HG02981 (cell line): ENCODE data around the gene RASGRF1.
"Not testable (repeated sequence)": the region's sequence is repeated elsewhere in the genome, so short reads cannot be mapped to it uniquely, and the experiment has no call there.

Experiments used
- ATAC-seq: cut with Tn5 transposase; IDR thresholded peaks from one replicate; pipeline ENCODE4 v1.9.1; 2021; ENCODE audit warnings: mild to moderate bottlenecking, moderate library complexity; ENCODE audit not compliant: unreplicated experiment

Gene RASGRF1

DNA sequence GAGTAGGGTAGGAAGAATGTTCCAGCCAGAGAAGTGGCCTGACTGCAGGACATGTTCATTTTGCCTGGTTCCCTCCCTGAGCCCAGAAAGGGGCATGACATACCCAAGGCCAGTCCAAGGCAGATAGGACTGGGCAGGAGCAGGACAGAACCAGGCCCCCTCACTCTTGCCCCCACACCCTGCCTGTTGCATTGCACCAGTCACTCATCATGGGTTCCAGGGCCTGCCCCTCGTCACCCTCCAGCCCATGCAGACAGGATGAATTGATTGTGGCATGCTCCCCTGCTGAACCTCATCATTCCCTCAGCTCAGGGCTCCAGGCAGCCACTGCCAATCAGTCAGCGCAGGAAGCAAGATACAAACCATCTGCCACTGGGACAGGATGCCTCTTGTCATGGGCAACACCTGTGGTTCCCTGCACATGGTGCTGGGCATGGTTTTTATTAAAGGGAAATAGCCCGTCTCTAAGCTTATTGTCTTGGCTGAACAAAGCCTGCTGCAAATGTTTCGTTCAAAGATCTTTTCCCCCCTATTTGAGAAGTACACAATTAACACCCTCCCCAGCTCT is 48.9 kb downstream of the RASGRF1 start:
- no peak for ATAC-seq

GRCh38 chr15:79037848-79038247 is 52.7 kb downstream of the RASGRF1 start:
- ATAC-seq: no peak

GRCh38 chr15:79036323-79036722 is 54.3 kb downstream of the RASGRF1 start:
- no peak for ATAC-seq

DNA sequence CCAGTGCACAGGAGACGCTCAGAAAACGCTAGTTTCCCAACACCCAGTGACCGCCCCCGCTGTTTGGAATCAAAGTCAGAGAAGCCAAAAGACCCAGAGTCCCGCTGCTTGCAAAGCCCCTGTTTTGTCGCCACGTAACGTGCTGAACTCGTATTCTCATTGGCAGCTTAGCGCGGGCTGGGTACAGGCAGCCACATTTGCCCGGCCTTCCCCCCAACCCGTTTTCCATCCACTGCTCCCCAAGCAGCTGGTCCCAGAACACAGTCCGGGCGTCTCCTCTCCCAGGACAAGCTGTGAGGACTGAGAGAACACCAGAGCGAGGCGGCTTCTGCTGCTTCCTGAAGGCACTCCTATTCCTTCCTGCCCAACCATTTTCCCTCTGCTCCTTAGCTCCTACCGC is 54.8 kb downstream of the RASGRF1 start:
- no peak for ATAC-seq

- no peak for ATAC-seq
Observed at GRCh38 chr15:79035111-79035601, 55.4 kb downstream of the RASGRF1 start.

DNA sequence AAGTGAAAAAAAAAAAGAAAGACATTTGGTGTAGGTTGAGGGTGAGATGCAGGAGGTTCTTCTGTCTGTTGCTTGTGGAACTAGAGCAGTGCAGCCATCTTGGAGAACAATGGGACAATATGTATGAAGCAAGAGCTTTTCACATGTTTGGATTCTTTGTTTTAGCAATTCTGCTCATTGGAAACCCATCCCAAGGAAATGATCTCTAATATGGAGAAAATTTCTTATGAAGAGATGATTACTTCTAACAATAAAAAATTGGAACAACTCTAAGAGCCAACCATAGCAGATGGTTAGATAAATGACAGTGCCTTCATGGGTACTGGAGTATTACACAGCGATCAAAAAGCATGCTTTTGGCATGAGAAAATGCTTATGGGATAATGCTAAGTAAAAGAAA is 56.3 kb downstream of the RASGRF1 start:
- ATAC-seq: no peak

DNA sequence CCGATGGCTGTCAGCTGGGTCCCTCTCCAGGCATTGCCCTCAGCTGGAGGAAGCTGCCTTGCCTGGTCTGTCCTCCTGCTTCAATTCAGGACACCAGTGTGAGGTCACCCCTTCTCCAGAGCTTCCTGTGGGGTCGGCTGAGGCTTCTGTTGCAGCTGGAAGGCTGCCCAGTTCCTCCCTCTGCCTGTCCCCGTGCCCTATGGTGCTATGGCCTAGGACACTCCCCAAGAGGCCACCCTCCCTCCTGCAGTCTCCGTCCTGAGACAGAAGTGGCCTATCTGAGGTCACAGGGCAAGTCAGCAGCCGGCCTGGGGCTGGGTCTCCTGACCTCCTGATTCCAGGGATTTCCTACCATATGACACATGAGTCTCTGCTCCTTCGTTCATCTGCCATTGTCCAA is 57.9 kb downstream of the RASGRF1 start:
- ATAC-seq: no peak

GRCh38 chr15:79031821-79032220 is 58.8 kb downstream of the RASGRF1 start:
- no peak for ATAC-seq

- ATAC-seq: no peak
Observed at GRCh38 chr15:79031201-79031600, 59.4 kb downstream of the RASGRF1 start.

GRCh38 chr15:79030470-79030869 is 60.1 kb downstream of the RASGRF1 start:
- no peak for ATAC-seq

DNA sequence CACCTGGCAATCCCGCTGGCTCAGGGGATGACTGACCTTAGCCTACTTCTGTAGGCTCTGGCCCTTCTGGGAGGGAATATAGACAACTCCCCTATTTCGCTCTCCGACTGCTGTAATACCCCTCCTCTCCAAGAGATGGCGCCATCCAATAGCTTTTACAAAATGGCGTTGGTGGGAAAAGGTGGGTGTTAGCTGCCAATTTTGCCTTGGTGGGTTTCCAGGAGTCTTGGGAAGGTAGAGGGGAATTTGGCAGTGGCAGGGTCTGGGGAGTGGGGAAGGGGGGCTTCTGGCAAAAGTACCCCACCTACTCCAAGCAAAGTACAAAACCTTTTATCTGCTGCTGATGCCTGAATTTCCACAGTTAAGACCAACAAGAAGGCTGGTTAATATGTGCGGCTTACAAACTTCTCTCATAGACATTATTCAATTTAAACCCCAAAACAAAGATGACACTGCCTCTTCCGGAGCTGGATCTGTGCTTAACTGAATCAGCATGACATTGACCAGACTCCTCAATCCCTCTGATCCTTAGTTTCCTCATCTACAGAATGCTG is 62.1 kb downstream of the RASGRF1 start:
- ATAC-seq: no peak

- ATAC-seq: no peak
Observed at GRCh38 chr15:79027532-79028410, 62.8 kb downstream of the RASGRF1 start.

DNA sequence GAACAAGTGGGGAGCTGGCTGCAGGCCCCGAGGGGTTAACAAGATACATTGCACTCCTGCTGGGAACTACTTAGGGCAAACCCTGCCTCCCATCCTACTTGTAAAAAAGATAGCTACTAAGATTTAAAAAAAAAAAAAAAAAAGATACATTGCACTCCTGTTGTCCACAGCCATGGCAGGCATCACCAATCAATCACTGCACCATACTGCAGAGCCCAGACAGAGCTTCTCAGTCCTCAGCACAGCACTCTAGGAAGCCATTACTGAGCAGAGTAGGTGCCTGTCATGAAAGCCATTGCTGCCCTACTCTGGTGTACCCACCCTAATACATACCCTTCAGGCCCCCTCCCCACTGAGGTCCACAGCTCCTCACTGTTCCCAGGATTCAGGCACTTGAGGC is 64.8 kb downstream of the RASGRF1 start:
- no peak for ATAC-seq

GRCh38 chr15:79025201-79025600 is 65.4 kb downstream of the RASGRF1 start:
- no peak for ATAC-seq

- ATAC-seq: not testable (repeated sequence)
Observed at GRCh38 chr15:79024493-79024892, 66.1 kb downstream of the RASGRF1 start.

GRCh38 chr15:79023918-79024317 is 66.7 kb downstream of the RASGRF1 start:
- ATAC-seq: no peak

DNA sequence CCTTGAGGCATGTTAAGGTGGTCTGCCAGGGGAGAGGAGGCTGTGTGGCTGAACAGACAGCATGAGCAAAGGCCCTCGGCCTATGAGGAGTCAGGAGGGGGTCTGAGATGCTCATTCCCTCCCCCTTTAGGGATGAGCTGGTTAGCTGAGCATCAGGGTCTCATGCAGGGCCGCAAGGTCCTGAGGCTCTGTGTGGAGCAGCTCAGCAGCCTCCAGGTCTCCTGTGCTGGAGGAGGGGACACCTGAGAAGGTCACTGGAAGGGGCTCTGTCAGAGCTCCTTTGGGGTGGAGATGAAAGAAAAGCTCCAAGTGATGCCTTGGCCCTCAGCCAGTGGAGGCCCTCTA is 67.1 kb downstream of the RASGRF1 start:
- no peak for ATAC-seq

DNA sequence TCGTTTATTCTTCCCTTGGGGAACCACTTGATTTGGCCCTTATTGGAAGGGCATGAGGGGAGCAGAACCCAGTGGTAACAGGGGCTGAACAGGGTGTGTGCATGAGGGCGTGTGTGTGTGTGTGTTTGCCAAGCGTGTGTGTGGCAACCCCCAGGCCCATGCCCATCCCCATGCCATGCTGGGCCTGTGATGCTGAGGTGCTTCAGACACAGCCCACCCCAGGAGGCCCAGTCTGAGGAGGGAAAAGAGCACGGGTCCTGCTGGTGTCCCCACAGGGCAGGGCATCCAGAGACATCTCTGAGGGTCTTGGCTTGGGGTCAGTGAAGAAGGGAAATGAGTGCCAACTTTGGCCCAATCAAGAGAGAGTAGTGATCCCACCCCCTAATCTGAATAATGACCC is 71.6 kb downstream of the RASGRF1 start:
- ATAC-seq: no peak

GRCh38 chr15:79017953-79018352 is 72.6 kb downstream of the RASGRF1 start:
- no peak for ATAC-seq

- ATAC-seq: no peak
Observed at GRCh38 chr15:79016527-79017170, 73.9 kb downstream of the RASGRF1 start.

GRCh38 chr15:79015416-79015815 is 75.2 kb downstream of the RASGRF1 start:
- no peak for ATAC-seq

DNA sequence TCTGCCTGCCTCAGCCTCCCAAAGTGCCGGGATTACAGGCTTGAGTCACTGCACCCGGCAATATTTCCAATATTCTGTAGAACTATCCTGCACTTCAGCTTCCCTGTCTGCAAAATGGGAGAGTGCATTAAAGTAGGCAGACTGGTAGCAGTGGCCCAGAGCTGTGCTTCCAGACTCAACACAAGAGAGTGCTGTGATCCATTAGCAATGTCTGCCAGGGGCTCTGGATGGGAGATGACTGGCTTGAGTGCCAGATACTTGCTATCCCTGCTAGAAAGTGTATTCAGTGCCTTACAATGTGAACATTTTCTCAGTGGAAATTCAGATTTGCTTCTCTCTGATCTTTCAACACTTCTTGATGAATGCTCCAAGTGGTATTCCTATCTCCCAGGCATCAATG is 80.3 kb downstream of the RASGRF1 start:
- no peak for ATAC-seq
